NT2/D1 (cell line): Measurements from ENCODE around the gene SLC48A1.

Experiments
- DNase-seq: peaks from one replicate; pipeline ENCODE4 v3.0.0-alpha.2; 2011; ENCODE audit warnings: low read depth, low spot score
- H3K27me3 ChIP-seq: 2 replicates; pipeline ENCODE4 v1.6.0; 2011; ENCODE audit warnings: mild to moderate bottlenecking; ENCODE audit not compliant: insufficient read length, insufficient read depth
- H3K36me3 ChIP-seq: 2 replicates; pipeline ENCODE4 v1.6.1; 2011; ENCODE audit warnings: mild to moderate bottlenecking, low read length, mixed read lengths; ENCODE audit not compliant: insufficient read depth, insufficient read length
- H3K4me1 ChIP-seq: 2 replicates; pipeline ENCODE4 v1.5.1; 2011; ENCODE audit not compliant: insufficient read depth, insufficient read length
- H3K4me3 ChIP-seq: 2 replicates; pipeline ENCODE4 v1.5.1; 2011; ENCODE audit warnings: low read depth; ENCODE audit not compliant: insufficient read length
- H3K9ac ChIP-seq: 2 replicates; pipeline ENCODE4 v1.6.0; 2011; ENCODE audit warnings: low read depth; ENCODE audit not compliant: insufficient read length
- H3K9me3 ChIP-seq: 2 replicates; pipeline ENCODE4 v1.5.1; 2011; ENCODE audit warnings: mild to moderate bottlenecking, low read length; ENCODE audit not compliant: insufficient read depth
- SUZ12 ChIP-seq: IDR thresholded peaks from 2 replicates; pipeline ENCODE4 v1.6.1; 2011; ENCODE audit not compliant: insufficient read length, insufficient read depth; ENCODE audit errors: extremely low read depth
- YY1 ChIP-seq: IDR thresholded peaks from 2 replicates; pipeline ENCODE4 v1.6.1; 2011; ENCODE audit not compliant: insufficient read length, insufficient read depth
- ZNF274 ChIP-seq: IDR thresholded peaks from 2 replicates; pipeline ENCODE4 v1.6.1; 2011; ENCODE audit warnings: mild to moderate bottlenecking, low read depth, low read length

SLC48A1 gene

DNA sequence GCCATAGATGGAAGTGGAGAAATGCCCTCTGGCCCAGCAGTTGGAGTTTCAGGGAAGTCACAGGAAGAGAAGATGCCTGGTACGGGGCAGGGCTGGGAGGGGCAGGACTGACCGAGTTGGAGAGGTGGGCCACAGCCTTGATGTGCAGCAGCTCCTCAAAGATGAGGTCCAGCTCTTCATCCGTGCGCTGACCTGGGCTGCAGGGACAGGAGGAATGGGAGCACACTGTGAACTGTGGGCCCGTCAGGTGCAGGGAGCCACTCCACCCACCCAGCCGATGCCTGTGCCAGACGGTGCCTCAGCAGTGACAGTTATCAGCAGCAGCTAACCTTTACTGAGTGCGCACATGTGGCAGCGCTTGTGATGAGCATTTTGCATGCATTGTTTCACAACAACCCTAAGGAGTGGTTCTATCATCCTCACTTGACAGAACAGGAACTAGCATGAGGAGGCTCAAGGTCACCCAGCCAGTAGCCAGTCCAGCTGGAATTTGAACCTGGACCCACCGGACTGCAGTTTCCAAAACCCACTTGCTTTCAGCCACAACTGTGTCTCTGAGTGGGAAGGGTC, 22.7 kb upstream of the SLC48A1 start:
- H3K9me3 ChIP-seq, result no peaks in the 10 kb centered on the region
- H3K4me3 ChIP-seq, result no peak overlapping the region
- no peak overlapping the region for H3K9ac ChIP-seq
- no peaks in the 10 kb centered on the region for H3K36me3 ChIP-seq
- no peak for DNase-seq
- no peak for TF ChIP-seq YY1
- TF ChIP-seq SUZ12, result no peak
- no peak for TF ChIP-seq ZNF274
- H3K27me3 ChIP-seq, result no peaks in the 10 kb centered on the region
- H3K4me1 ChIP-seq, result peaks cover 9% of the 10 kb centered on the region

DNA sequence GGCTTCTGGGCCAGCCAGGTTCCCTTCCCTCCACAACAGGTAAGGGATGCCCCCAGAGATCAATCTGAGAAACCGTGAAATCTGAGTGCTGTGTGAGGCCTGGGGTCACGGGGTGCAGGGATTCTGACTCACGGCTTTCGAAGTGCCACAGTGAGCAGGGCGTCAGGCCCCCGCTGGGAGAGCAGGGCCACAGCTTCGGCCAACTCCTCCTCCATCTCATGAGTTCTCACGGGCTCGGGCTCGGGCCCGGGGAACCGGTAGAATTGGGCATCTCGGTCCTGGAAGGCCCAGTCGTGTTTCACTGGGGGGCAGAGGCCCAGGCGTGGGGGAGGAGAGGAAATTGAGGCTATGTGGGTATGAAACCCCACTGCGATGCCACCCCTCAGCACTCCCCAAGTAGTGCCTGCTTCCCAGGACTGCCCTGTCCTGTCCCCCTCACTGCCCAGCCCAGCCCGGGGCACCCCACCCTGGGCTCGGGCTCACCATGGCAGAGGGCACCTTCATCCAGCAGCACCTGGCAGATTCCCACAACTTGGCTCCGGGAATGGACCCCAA, 22.0 kb upstream of the SLC48A1 start:
- Histone ChIP-seq H3K27me3 (no peaks in the 10 kb centered on the region), H3K9ac (no peak overlapping the region), H3K4me3 (no peak overlapping the region), H3K9me3 (no peaks in the 10 kb centered on the region), H3K36me3 (no peaks in the 10 kb centered on the region), H3K4me1 (peaks cover 7% of the 10 kb centered on the region)
- TF ChIP-seq YY1, result no peak
- no peak for TF ChIP-seq SUZ12
- TF ChIP-seq ZNF274, result no peak
- DNase-seq, result no peak

DNA sequence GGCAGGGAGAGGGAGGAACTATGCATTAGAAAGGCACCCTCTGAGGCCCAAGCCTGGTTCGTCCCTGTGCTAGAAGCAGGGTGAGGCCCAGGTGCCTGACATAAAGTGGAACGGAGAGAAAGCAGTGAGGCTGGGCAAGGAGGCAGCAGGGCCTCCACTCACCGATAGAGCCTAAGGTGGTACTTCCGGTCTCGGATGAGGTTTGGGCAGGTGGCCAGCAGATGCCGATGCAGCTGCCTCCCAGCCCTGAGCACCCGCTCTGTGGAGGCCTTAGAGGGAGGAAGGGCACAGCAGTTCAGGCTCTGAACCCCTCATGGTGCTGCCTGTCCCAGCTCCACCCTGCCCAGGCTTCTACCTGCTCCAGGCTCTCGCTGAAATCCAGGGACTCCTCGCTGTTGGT, 21.5 kb upstream of the SLC48A1 start:
- Histone ChIP-seq H3K4me1 (peaks cover 10% of the 10 kb centered on the region), H3K27me3 (no peaks in the 10 kb centered on the region), H3K9ac (no peak overlapping the region), H3K4me3 (no peak overlapping the region), H3K36me3 (no peaks in the 10 kb centered on the region), H3K9me3 (no peaks in the 10 kb centered on the region)
- DNase-seq, result no peak
- TF ChIP-seq YY1, result no peak
- TF ChIP-seq ZNF274, result no peak
- no peak for TF ChIP-seq SUZ12

GRCh38 chr12:47752121-47752520, 20.9 kb upstream of the SLC48A1 start:
- H3K9me3 ChIP-seq, result no peaks in the 10 kb centered on the region
- H3K9ac ChIP-seq, result no peak overlapping the region
- DNase-seq, result no peak
- H3K36me3 ChIP-seq, result no peaks in the 10 kb centered on the region
- no peak overlapping the region for H3K4me3 ChIP-seq
- H3K27me3 ChIP-seq, result peaks cover 2% of the 10 kb centered on the region
- H3K4me1 ChIP-seq, result peaks cover 10% of the 10 kb centered on the region
- no peak for TF ChIP-seq YY1
- no peak for TF ChIP-seq ZNF274
- TF ChIP-seq SUZ12, result no peak

DNA sequence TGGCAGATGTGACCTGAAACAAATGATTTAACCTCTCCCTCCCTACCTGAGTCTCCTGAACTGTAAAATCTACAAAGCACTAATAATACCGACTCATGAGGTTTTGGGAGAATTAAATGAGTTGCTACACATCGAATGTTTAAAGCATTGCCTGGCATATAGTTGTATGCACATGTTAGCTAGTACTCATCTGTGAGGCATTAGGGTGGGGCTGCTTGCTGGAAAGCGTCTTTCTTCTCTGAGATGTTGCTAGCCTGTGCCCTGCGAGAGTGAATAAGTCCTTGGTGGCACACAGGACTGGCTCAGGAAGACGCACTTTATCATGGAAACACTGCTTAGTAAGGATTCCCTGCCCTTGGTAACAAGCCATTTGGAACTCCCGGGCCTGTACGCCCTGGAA, 20.5 kb upstream of the SLC48A1 start:
- DNase-seq, result no peak
- Histone ChIP-seq H3K36me3 (no peaks in the 10 kb centered on the region), H3K9ac (no peak overlapping the region), H3K4me3 (no peak overlapping the region), H3K9me3 (no peaks in the 10 kb centered on the region), H3K4me1 (peaks cover 11% of the 10 kb centered on the region), H3K27me3 (peaks cover 6% of the 10 kb centered on the region)
- TF ChIP-seq ZNF274 (no peak), YY1 (no peak), SUZ12 (no peak)

GRCh38 chr12:47753021-47754001, 19.7 kb upstream of the SLC48A1 start:
- DNase-seq, result peak; percentile 59

DNA sequence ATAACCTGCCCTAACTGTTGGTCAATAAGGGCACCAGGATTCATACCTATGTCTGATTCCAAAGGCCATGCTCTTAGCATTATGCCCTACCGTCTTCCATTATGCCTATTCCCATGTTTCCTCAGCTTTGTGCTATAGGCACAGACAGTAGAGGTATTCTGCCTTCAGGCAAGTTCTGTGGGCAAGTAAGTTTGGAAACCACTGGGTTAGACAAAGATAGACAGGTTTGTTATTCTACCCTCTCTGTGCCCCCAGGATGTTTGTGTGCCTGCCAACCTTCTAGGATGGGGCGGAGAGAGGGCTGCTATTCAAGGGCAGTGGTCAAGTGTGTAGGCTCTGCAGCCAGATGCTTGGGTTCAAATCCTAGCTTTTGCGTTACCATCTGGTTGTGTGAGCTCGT, 18.9 kb upstream of the SLC48A1 start:
- no peak for TF ChIP-seq SUZ12
- TF ChIP-seq ZNF274, result no peak
- no peak for TF ChIP-seq YY1
- peaks cover 18% of the 10 kb centered on the region for H3K4me1 ChIP-seq
- DNase-seq, result no peak
- H3K9ac ChIP-seq, result no peak overlapping the region
- H3K36me3 ChIP-seq, result no peaks in the 10 kb centered on the region
- H3K4me3 ChIP-seq, result no peak overlapping the region
- peaks cover 15% of the 10 kb centered on the region for H3K27me3 ChIP-seq
- no peaks in the 10 kb centered on the region for H3K9me3 ChIP-seq

More at GRCh38 chr12:47753021-47754001, 19.7 kb upstream of the SLC48A1 start:
- Histone ChIP-seq H3K27me3 (peaks cover 13% of the 10 kb centered on the region), H3K9ac (no peak overlapping the region), H3K4me1 (peaks cover 18% of the 10 kb centered on the region), H3K4me3 (no peak overlapping the region), H3K9me3 (no peaks in the 10 kb centered on the region), H3K36me3 (no peaks in the 10 kb centered on the region)
- no peak for TF ChIP-seq ZNF274
- TF ChIP-seq SUZ12, result no peak
- no peak for TF ChIP-seq YY1
